ENCODE results near the gene CPXM2.

GRCh38 chr10:123883673-123884320 lies 7.8 kb downstream of the CPXM2 start:
- no peak for TF ChIP-seq CTCF (conservative IDR thresholded peaks at IDR 0.05; ENCODE audit: low read length)
- TF ChIP-seq EZH2phosphoT487 (IDR thresholded peaks at IDR 0.05; ENCODE audit: borderline replicate concordance, low read depth, low read length) = no peak

Measured in OCI-LY7 (cell line).